SU-DHL-6 (cell line): ENCODE measurements around the gene KLF13.

ENCODE experiments used
- H2AFZ ChIP-seq: fragments of 200-600 bp; sonication (generic); 2 replicates; pipeline ENCODE4 v1.6.1; 2014; ENCODE audit warnings: low read depth, mild to moderate bottlenecking, moderate library complexity, mixed read lengths, antibody characterized with exemption, low read length; ENCODE audit not compliant: severe bottlenecking
- H3F3A ChIP-seq: fragments of 200-600 bp; shearing (Covaris generic); 2 replicates; pipeline ENCODE4 v1.6.0; 2016; ENCODE audit warnings: antibody characterized with exemption, mild to moderate bottlenecking; ENCODE audit not compliant: insufficient read depth
- H3K27ac ChIP-seq: fragments of 200-600 bp; sonication (generic); 2 replicates; pipeline ENCODE4 v1.5.1; 2016; ENCODE audit warnings: low read depth, mild to moderate bottlenecking, low read length, moderate library complexity, mixed read lengths
- H3K27me3 ChIP-seq: fragments of 200-600 bp; sonication (generic), shearing (Covaris generic); 2 replicates; pipeline ENCODE4 v1.6.0; 2014; ENCODE audit warnings: mild to moderate bottlenecking, low read length
- H3K36me3 ChIP-seq: fragments of 200-600 bp; sonication (generic); 2 replicates; pipeline ENCODE4 v1.6.1; 2014; ENCODE audit warnings: mild to moderate bottlenecking, low read length, mixed read lengths
- H3K4me2 ChIP-seq: fragments of 300-600, 200-600 bp; shearing (Covaris generic), sonication (generic); 2 replicates; pipeline ENCODE4 v1.6.0; 2014; ENCODE audit warnings: low read length, low read depth, mild to moderate bottlenecking; ENCODE audit not compliant: poor library complexity, severe bottlenecking
- H3K4me3 ChIP-seq: fragments of 200-600 bp; sonication (generic); 2 replicates; pipeline ENCODE4 v1.5.1; 2014; ENCODE audit warnings: antibody characterized with exemption, low read length, mild to moderate bottlenecking, mixed read lengths; ENCODE audit not compliant: insufficient read depth, poor library complexity, severe bottlenecking
- H3K79me2 ChIP-seq: fragments of 200-600 bp; sonication (generic); 2 replicates; pipeline ENCODE4 v1.6.1; 2014; ENCODE audit warnings: mild to moderate bottlenecking, low read length, moderate library complexity; ENCODE audit not compliant: insufficient read depth
- H3K9ac ChIP-seq: fragments of 200-600 bp; sonication (generic); 2 replicates; pipeline ENCODE4 v1.7.0; 2014; ENCODE audit warnings: mild to moderate bottlenecking, low read length
- H3K9me2 ChIP-seq: fragments of 200-600 bp; sonication (generic); replicated peaks from 2 replicates; pipeline ENCODE4 v1.6.1; 2014; ENCODE audit warnings: low read length; ENCODE audit not compliant: insufficient read depth
- H3K9me3 ChIP-seq: fragments of 200-600 bp; sonication (generic); 2 replicates; pipeline ENCODE4 v1.6.1; 2014; ENCODE audit warnings: low read length, mixed read lengths; ENCODE audit not compliant: insufficient read depth
- H4K20me1 ChIP-seq: fragments of 200-600 bp; sonication (generic); 2 replicates; pipeline ENCODE4 v1.6.1; 2014; ENCODE audit warnings: low read depth, mild to moderate bottlenecking, antibody characterized with exemption, low read length, moderate library complexity, mixed read lengths
- CTCF ChIP-seq: fragments of 200-600 bp; sonication (generic); IDR thresholded peaks from one replicate; pipeline ENCODE4 v1.5.1; 2017; ENCODE audit warnings: antibody characterized with exemption, mild to moderate bottlenecking, low read length, moderate library complexity; ENCODE audit not compliant: insufficient read depth, poor library complexity, severe bottlenecking
- EZH2phosphoT487 ChIP-seq: fragments of 200-600 bp; sonication (generic), shearing (Covaris generic); conservative IDR thresholded peaks from 2 replicates; pipeline ENCODE4 v1.6.1; 2018; ENCODE audit warnings: mild to moderate bottlenecking, antibody characterized with exemption, low read length, moderate library complexity, mixed read lengths

The KLF13 gene

GRCh38 chr15:31419820-31420219 is 93.2 kb downstream of the KLF13 start:
- no peak overlapping the region for H3K9ac ChIP-seq
- TF ChIP-seq EZH2phosphoT487 (no peak), CTCF (no peak)
- peaks cover 17% of the 10 kb centered on the region; the same call in 1 of the 2 replicates for H3K9me3 ChIP-seq
- no peak overlapping the region for H2AFZ ChIP-seq
- no peaks in the 10 kb centered on the region for H3K9me2 ChIP-seq
- no peaks in the 10 kb centered on the region for H3K27me3 ChIP-seq
- H3K4me3 ChIP-seq = no peak overlapping the region
- 0 out of 2 replicates have a peak, but pooled peaks cover 3% of the 10 kb centered on the region for H3K36me3 ChIP-seq
- H3F3A ChIP-seq = no peaks in the 10 kb centered on the region
- H3K4me2 ChIP-seq = no peak overlapping the region
- no peaks in the 10 kb centered on the region for H4K20me1 ChIP-seq
- no peaks in the 10 kb centered on the region for H3K79me2 ChIP-seq
- no peak overlapping the region for H3K27ac ChIP-seq

- H3K4me2 ChIP-seq = no peak overlapping the region
- H3K9me3 ChIP-seq = no peaks in the 10 kb centered on the region
- no peaks in the 10 kb centered on the region for H3K27me3 ChIP-seq
- H3K36me3 ChIP-seq = no peaks in the 10 kb centered on the region
- no peaks in the 10 kb centered on the region for H3K9me2 ChIP-seq
- H3K79me2 ChIP-seq = no peaks in the 10 kb centered on the region
- H3K4me3 ChIP-seq = no peak overlapping the region
- H3K27ac ChIP-seq = no peak overlapping the region
- H3F3A ChIP-seq = no peaks in the 10 kb centered on the region
- no peak overlapping the region for H3K9ac ChIP-seq
- H2AFZ ChIP-seq = no peak overlapping the region
- TF ChIP-seq EZH2phosphoT487 (no peak), CTCF (no peak)
- no peaks in the 10 kb centered on the region for H4K20me1 ChIP-seq
Measured at GRCh38 chr15:31427411-31427810, 100.8 kb downstream of the KLF13 start.
